Measurements from ENCODE around the gene LYVE1.

DNA sequence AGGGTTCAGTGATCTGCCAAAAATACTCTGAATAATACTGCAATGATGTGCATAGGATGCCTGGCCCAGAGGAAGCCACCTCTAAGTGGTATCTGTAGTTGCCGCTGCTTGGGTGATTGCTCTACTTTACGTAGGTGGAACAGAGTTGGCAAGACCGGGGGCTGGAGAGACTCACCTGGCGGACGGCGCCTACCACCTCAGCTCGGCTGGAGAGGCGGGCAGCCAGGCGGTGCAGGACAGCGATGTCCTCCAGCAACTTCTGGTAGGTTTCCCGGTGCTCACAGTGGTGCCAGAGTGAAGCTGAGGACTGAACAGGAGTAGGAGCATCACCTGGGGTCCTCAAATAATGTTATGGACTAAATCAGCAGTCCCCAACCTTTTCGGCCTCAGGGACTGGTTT lies 34.5 kb upstream of the LYVE1 start:
- TF ChIP-seq CTCF (IDR thresholded peaks at IDR 0.05; ENCODE audit: low read length) (no peak), EZH2 (optimal IDR thresholded peaks at IDR 0.05; ENCODE audit: low read depth, low read length) (no peak), EZH2phosphoT487 (IDR thresholded peaks at IDR 0.05; ENCODE audit: low read length) (no peak)

Data from MM.1S (cell line).